ENCODE data around the gene MDP1.

MDP1 gene

DNA sequence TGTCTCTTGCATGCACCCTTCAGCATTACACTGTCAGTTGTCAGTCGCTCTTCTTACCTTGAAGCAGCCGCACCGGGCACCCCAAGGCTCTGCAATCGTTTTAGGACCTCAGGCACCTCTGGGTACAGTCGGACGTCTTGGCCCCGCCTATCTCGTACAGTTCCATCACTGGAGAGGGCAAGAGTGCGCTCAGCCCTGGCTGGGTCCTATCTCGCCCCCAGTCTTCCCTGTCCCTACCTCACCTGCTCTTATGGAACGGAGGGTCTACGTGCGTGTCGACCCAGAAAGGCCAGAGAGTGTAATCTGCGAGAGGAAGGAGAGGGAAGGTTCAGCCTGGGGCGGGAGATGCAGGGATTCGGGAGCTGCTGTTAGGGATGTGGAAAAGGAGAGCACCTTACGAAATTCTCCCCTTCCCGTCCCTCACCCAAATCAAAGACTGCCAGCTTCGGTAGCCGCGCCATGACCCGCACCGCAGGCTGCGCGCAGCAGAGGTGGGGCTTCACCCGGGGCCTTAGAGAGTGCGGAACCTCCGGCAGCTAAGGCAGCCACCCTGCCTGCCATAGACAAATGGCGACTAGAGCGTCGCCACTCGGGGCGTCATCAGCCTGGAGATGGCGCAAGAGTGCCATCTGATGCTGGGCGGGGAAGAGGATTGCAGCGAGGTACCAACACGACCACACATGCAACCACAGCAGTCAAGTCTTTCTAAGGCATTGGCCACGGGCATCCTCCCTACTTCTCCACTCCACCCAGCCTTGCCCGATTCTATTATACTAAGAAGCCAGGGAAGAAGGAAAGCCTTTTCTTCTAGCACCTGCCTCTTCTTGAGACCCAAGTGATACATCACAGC lies at the start of gene MDP1:
MDP1 (minus strand) TSS at position 572 of the 850 bp plus-strand sequence; CDS start at position 461, 111 bp downstream.
- peak; percentile 74 for ATAC-seq
- DNase-seq, result peak; percentile 86

- ATAC-seq, result no peak
These were observed 48.4 kb upstream of the MDP1 start for GRCh38 chr14:24264298-24264697.

GRCh38 chr14:24263848-24264247 lies 48.0 kb upstream of the MDP1 start:
- DNase-seq (no peak), ATAC-seq (no peak)

More at GRCh38 chr14:24264298-24264697, 48.4 kb upstream of the MDP1 start:
- DNase-seq, result no peak

DNA sequence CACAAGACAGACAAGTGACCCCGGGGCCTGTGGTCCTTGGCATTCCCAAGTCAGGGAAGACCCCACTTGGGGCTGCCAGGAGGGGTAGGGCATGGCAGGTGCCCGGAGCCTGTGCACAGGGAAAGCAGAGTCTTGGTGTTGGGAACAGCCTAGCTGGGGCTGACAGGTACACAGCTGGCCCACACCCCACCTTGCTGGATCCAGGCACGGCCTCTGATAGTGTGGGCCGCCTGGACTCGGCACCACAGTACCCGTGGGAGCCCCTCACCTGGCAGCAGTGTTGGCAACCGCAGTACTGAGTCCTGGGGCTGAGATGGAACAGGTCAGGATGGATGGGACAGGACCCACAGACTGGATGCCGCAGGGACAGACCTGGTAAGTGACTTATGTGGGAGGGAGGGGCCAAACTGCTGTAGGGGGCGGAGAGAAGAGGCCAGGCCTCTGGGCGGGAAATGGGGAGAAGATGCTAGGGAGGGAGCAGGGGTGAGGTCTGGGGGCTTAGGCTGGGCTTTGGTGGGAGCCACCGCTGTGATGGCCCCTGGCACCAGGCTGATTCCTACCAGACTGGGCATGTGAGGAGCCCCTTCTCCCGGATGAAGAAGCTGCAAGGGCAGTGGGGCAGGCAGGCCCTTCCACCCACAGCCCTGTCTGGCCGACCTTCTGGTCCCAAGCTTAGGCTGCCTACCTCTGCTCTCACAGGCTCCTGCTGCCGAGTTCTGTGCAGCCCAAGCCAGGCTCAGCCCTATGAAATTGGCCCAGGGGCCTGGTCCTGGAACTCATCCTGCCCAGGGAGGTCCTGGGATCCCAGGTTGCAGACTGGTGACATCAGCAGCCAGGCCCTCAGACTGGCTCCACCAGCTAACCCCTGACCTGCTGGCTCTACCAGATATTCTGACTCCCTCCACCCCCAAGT lies 47.2 kb upstream of the MDP1 start, which contains the start of gene TGM1:
TGM1 (minus strand) TSS at position 357 of the 913 bp plus-strand sequence. CDS start 825 bp downstream, outside the sequence.
- no peak for ATAC-seq

GRCh38 chr14:24261969-24262327 lies 46.1 kb upstream of the MDP1 start:
- ATAC-seq (no peak), DNase-seq (no peak)

More for the DNA sequence above, 47.2 kb upstream of the MDP1 start, which contains the start of gene TGM1:
- DNase-seq, result no peak

DNA sequence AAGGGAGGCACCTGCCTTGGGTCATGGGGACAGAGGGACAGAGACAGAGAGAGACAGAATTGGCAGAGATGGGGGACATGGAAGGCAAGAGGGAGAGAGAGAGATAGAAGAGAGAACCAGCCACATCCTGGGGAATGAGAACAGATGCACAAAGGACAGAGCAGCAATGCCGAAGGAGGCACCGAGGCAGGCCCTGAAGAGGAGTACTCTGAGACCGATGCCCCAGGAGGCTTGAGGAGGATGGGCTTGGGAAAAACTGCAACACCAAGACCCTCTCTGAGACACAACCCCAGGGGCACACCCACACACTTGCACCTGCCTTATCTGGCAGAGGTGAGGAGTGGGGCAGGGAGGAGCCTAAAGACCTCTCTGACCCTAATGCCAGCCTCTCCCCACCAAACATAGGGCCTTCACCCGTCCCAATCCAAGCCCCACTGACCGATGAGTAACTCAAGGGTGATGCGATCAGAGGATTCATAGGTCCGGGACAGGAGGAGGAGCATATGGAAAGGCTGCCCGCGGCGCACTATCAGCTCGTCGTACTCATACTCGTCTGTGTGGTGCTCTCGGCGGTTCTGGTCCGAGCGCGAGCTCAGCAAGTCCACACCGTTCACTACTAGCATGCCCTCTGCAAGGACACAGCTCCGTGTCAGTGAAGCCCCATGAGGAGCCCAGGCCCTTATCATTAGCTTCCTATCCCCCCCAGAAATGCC lies 45.5 kb upstream of the MDP1 start:
- ATAC-seq, result no peak
- no peak for DNase-seq

- no peak for DNase-seq
- ATAC-seq, result no peak
These were observed 44.9 kb upstream of the MDP1 start for GRCh38 chr14:24260780-24261157.

DNA sequence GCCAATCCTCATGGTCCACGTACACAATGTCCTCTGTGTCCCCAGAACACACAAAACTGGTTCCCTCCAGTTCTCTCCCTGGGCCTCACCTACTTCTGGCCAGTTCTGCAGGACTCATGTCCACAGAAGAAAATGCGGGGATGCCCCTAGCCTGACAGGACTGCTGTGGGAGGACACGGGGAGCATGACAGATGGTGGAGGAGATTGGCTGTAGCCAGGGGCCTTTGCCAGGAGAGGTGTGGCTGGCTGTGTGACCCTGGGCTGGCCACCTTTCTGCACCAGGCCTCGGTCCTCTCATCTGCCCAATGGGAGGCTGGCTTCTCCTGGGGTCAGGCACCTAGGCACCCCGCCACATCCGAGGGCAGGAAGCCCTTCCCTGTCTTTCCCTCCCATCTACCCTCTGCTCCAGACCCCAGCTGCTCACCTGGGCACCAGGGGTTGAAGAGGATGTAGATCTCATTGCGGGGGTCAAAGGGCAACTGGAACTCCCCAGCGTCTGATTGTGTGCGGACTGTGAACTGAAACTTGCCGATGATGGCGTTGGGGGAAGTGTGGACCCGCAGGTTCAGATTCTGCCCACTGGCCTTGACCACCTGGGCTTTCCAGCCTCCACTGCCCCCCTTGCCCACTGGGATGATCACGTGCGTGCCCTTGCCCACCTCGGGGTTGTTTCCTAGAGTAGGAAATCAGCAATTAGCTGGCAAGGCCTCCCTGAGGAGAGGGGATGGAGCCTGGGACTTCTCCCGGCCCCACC lies 44.3 kb upstream of the MDP1 start:
- ATAC-seq, result no peak

DNA sequence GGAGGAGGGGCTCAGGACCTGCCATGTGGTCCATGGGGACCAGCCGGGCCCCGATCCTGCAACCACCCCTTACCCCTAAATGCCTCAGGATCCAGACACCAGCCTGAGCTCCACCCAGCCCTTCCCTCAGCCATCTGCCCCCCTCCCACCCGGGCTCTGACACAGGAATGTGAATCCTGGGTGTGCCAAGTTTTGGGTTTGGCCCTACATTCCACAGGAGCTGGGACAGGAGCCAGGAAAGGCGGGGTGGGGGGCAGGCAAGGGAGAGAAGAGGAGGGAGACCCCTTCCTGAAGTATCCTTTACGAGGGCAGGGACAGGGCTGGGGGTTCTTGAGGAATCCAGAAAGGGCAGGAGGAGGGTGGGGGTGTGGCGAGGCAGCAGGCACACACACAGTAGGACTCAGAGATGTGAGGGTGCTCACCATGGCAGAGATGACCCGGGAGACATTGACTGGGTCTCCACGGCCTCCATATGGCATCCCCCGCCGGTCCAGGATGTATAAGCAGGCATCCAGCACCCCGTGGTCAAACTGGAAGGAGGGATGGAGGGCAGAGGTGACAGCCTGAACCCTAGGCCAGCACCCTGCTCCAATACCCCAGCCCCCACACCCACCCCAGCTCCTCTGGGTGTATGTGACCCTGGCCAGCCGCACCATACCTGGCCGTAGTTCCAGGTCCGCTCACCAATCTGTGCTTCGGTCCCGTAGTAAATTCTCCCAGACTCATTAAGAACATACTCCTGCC lies 43.6 kb upstream of the MDP1 start:
- ATAC-seq, result no peak
- DNase-seq, result no peak

More for the DNA sequence above, 44.3 kb upstream of the MDP1 start:
- no peak for DNase-seq

- no peak for ATAC-seq
- no peak for DNase-seq
These were observed 42.8 kb upstream of the MDP1 start for GRCh38 chr14:24258548-24259265.

- DNase-seq (no peak), ATAC-seq (no peak)
These were observed 42.3 kb upstream of the MDP1 start for GRCh38 chr14:24258119-24258518.

- no peak for DNase-seq
- no peak for ATAC-seq
These were observed 41.1 kb upstream of the MDP1 start for GRCh38 chr14:24256960-24257359.

DNA sequence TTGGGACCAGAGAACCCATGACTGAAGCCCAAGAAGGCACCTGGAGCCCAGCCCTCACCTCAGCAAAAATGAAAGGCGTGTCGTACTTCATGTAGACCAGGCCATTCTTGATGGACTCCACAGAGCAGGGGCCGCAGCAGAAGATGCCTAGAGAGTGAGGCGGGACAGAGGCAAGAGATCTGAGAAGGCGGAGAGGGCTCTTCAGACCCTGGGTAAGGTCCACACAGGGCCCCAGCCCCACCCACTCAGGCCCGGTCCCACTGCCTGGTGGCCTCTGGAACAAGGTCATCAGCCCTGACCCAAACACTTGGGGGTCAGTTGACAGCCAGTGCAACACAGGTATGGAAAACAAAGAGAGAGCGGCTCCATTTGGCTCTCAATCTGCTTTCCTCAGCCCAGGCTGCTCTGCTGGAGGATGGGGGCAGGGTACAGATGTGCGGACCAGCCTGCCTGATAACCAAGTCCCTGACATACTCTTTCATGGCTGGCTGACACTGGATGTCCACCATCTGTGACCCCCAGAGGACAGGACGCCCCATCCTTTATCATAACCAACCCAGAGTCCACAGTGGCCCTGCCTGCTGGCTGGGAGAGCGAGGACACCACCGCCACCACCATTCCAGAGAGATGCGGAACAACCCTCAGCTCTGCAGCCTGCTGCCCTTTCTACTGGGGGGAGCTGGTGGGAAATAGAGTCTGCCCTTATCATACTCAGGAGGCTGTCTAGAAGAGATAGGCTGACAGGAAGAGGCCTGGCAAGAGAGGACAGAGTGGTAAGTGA lies 40.3 kb upstream of the MDP1 start:
- no peak for DNase-seq
- no peak for ATAC-seq

DNA sequence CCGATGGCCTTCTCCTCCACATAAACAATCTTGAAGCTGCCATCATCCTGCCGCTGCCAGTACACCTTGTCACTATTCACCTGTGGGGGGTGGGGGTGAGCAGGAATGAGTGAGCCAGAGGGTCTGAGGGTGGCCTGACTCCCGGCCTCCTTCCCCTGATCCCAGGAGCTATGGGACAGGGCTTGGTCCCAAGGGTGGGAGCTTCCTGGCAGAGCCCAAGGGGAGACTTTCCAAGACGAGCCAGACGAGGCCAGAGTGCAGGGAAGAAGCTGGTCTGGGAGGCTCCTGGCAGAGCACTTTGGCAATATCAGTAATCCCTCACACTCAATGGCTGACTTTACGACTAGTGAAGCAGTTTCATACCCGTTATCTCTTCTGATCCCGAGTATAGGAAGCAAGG lies 39.6 kb upstream of the MDP1 start:
- ATAC-seq (no peak), DNase-seq (no peak)

- DNase-seq (no peak), ATAC-seq (no peak)
These were observed 38.9 kb upstream of the MDP1 start for GRCh38 chr14:24254630-24255392.

DNA sequence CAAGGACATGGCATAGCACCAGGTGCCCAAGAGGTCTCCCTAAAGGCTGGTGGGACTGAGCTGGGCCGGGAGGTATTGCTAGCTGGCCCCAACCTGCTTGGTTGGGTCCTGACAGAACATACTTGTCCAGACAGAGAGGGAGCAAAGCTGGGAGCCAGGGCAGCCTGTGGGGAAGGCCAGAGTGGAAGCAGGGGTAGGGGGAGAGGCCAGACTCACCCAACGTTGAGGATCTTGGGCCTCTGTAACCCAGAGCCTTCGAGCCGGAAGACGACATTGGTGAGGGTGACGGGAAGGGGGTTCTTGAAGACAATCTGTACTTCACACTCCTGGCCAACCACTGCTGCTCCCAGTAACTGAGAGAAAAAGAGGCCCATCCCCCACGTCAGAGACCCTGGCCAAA lies 38.1 kb upstream of the MDP1 start:
- DNase-seq (no peak), ATAC-seq (no peak)

- ATAC-seq, result no peak
- DNase-seq, result no peak
These were observed 36.6 kb upstream of the MDP1 start for GRCh38 chr14:24252289-24253124.

- DNase-seq, result no peak
- ATAC-seq, result no peak
These were observed 36.0 kb upstream of the MDP1 start for GRCh38 chr14:24251880-24252288.

Measured in stimulated activated naive CD8-positive, alpha-beta T cell treated with anti-CD3 and anti-CD28 coated beads, Interleukin-15, Interleukin-2, amounts not matched to agents 100 U/mL and 50 U/mL, for 24 hours (primary cell).